K562 (cell line): ENCODE results near the gene RSPH6A. TPM values are rescaled to one million over a fixed set of nuclear protein-coding genes. Genes with fewer than 3 reads are reported as not detected.

ENCODE experiments used
- CXXC5 ChIP-seq: fragments of 250-450 bp; sonication (Bioruptor Pico); IDR thresholded peaks from 2 replicates; pipeline ENCODE4 v1.8.0; 2022; ENCODE audit warnings: inconsistent platforms, mild to moderate bottlenecking, moderate library complexity
- GATAD2B ChIP-seq: fragments of 450-650 bp; IDR thresholded peaks from 2 replicates; pipeline ENCODE4 v1.6.1; 2017; ENCODE audit warnings: mild to moderate bottlenecking, borderline replicate concordance
- HNRNPLL ChIP-seq: fragments of 200-400 bp; formaldehyde crosslinking; IDR thresholded peaks from 2 replicates; pipeline ENCODE4 v1.6.1; 2017; ENCODE audit warnings: low read length, low read depth, mild to moderate bottlenecking; ENCODE audit not compliant: poor library complexity, severe bottlenecking
- KAT8 ChIP-seq: fragments of 450-650 bp; IDR thresholded peaks from 2 replicates; pipeline ENCODE4 v1.6.1; 2016; ENCODE audit warnings: low read depth, mild to moderate bottlenecking
- NEUROD1 ChIP-seq: fragments of 150-350 bp; IDR thresholded peaks from 2 replicates; pipeline ENCODE4 v1.6.1; 2014; ENCODE audit warnings: borderline replicate concordance, low read length, low read depth; ENCODE audit not compliant: partially characterized antibody
- POLR3G ChIP-seq: IDR thresholded peaks from 2 replicates; pipeline ENCODE4 v1.6.1; 2011; ENCODE audit not compliant: insufficient read length, insufficient replicate concordance; ENCODE audit errors: extremely low read depth
- RB1 ChIP-seq: fragments of 450-650 bp; IDR thresholded peaks from 2 replicates; pipeline ENCODE4 v1.6.1; 2017; ENCODE audit warnings: low read depth, mild to moderate bottlenecking
- RBM34 ChIP-seq: fragments of 200-400 bp; formaldehyde crosslinking; IDR thresholded peaks from 2 replicates; pipeline ENCODE4 v1.6.1; 2018; ENCODE audit warnings: low read length, borderline replicate concordance; ENCODE audit not compliant: insufficient read depth
- RCOR1 ChIP-seq, 2 experiments: IDR thresholded peaks; 2 replicates each; pipeline ENCODE4 v1.6.1; 2012; ENCODE audit warnings: low read depth in 2 of 2, low read length in 2 of 2, borderline replicate concordance in 1 of 2, improper control_type of control experiment in 1 of 2
- RUNX1 ChIP-seq: sonication (generic); IDR thresholded peaks from 2 replicates; pipeline ENCODE4 v1.6.1; 2016; ENCODE audit warnings: antibody characterized with exemption, low read depth
- SFPQ ChIP-seq: fragments of 200-400 bp; formaldehyde crosslinking; IDR thresholded peaks from 2 replicates; pipeline ENCODE4 v1.6.1; 2017; ENCODE audit warnings: mild to moderate bottlenecking, low read depth, low read length, moderate library complexity
- SMARCA5 ChIP-seq: fragments of 450-650 bp; IDR thresholded peaks from 2 replicates; pipeline ENCODE4 v1.6.1; 2016
- SMARCB1 ChIP-seq: IDR thresholded peaks from 2 replicates; pipeline ENCODE4 v1.6.1; 2011; ENCODE audit warnings: improper control_type of control experiment, low read depth; ENCODE audit not compliant: insufficient read length
- SP1 ChIP-seq: sonication (generic); formaldehyde crosslinking; IDR thresholded peaks from 2 replicates; pipeline ENCODE4 v1.8.1; 2022; ENCODE audit warnings: mild to moderate bottlenecking, missing genetic modification reagents
- SREBF2 ChIP-seq: sonication (generic); formaldehyde crosslinking; IDR thresholded peaks from 2 replicates; pipeline ENCODE4 v1.4.0; 2020; ENCODE audit warnings: mild to moderate bottlenecking, missing genetic modification reagents
- STAT5B ChIP-seq: fragments of 250-450 bp; sonication (Bioruptor Pico); IDR thresholded peaks from 2 replicates; pipeline ENCODE4 v1.8.0; 2021; ENCODE audit warnings: mild to moderate bottlenecking, inconsistent platforms
- TAF15 ChIP-seq: fragments of 200-400 bp; formaldehyde crosslinking; IDR thresholded peaks from 2 replicates; pipeline ENCODE4 v1.6.1; 2017; ENCODE audit warnings: mild to moderate bottlenecking, low read depth, low read length, moderate library complexity
- TEAD4 ChIP-seq, 2 experiments: sonication (generic) in 1 of 2; formaldehyde crosslinking in 1 of 2; IDR thresholded peaks; 2 replicates each; pipeline versions ENCODE4 v1.6.1 to v1.8.0; 2012 to 2022; ENCODE audit warnings: borderline replicate concordance in 1 of 2, inconsistent platforms in 1 of 2, low read length in 1 of 2, mild to moderate bottlenecking in 1 of 2, missing genetic modification reagents in 1 of 2
- TOE1 ChIP-seq, 2 experiments: fragments of 450-650 bp in 1 of 2; sonication (generic) in 1 of 2; formaldehyde crosslinking in 1 of 2; IDR thresholded peaks; 2 replicates each; pipeline versions ENCODE4 v1.7.1 to v1.8.0; 2016 to 2022; ENCODE audit warnings: borderline replicate concordance in 2 of 2, mild to moderate bottlenecking in 2 of 2, antibody characterized with exemption in 1 of 2, inconsistent platforms in 1 of 2, low read depth in 1 of 2, missing genetic modification reagents in 1 of 2, moderate library complexity in 1 of 2
- TRIM25 ChIP-seq: fragments of 450-650 bp; IDR thresholded peaks from 2 replicates; pipeline ENCODE4 v1.7.0; 2016; ENCODE audit warnings: borderline replicate concordance
- ZFP1 ChIP-seq: fragments of 450-650 bp; formaldehyde crosslinking; IDR thresholded peaks from 2 replicates; pipeline ENCODE4 v1.4.0; 2020; ENCODE audit warnings: mild to moderate bottlenecking, mixed read lengths
- ZNF146 ChIP-seq: IDR thresholded peaks from one replicate; pipeline ENCODE4 v1.6.1; 2018; ENCODE audit warnings: missing compliant biosample characterization; ENCODE audit not compliant: unreplicated experiment
- ZNF174 ChIP-seq: fragments of 250-450 bp; sonication (Bioruptor Pico); IDR thresholded peaks from 2 replicates; pipeline ENCODE4 v1.4.0; 2020; ENCODE audit warnings: mild to moderate bottlenecking
- ZNF175 ChIP-seq: fragments of 200-800 bp; sonication (Bioruptor generic); IDR thresholded peaks from 2 replicates; pipeline ENCODE4 v1.6.1; 2016; ENCODE audit warnings: low read depth, mild to moderate bottlenecking, missing genetic modification characterization, missing compliant biosample characterization
- ZNF232 ChIP-seq: sonication (generic); formaldehyde crosslinking; IDR thresholded peaks from 2 replicates; pipeline ENCODE4 v1.8.0; 2022; ENCODE audit warnings: mild to moderate bottlenecking, missing genetic modification reagents
- ZNF717 ChIP-seq: fragments of 250-450 bp; sonication (Bioruptor Pico); IDR thresholded peaks from 2 replicates; pipeline ENCODE4 v1.5.0; 2021
- polyA plus RNA-seq, 8 experiments: library from polyadenylated mRNA; depleted of rRNA in 4 of 8; stranded (reverse) in 5 of 8; unstranded in 3 of 8; fragments of >200 nt; fragmentation: Nextera tagmentation in 2 of 8; fragmentation: Illumina TruSeq in 1 of 8; extraction: Ambion mirVana in 2 of 8; extraction: Trizol in 1 of 8; gene quantifications; 2 replicates each; pipeline versions ENCODE4 v1.2.1 to v1.2.3, GENCODE V29; 2011 to 2014; ENCODE audit warnings: inconsistent platforms in 1 of 8, missing spikeins in 1 of 8
- total RNA-seq, 7 experiments: library from RNA; depleted of rRNA in 6 of 7; stranded (reverse); fragments of >200 nt in 6 of 7; fragmentation: Illumina TruSeq in 2 of 7; extraction: Trizol in 2 of 7; gene quantifications; 2 replicates each; pipeline versions ENCODE4 v1.2.1 to v1.2.3, GENCODE V29; 2011 to 2021; ENCODE audit warnings: low replicate concordance in 1 of 7

Gene RSPH6A
- total and polyA plus RNA-seq, 9 of the 15 experiments (the other 6 are each of a cell fraction or from before 2014, with no cell fraction given) = 0.03 to 0.15 (median 0.07) TPM; not detected in 5

GRCh38 chr19:45792470-45793177 lies 22.5 kb downstream of the RSPH6A start, which contains the start of gene DMWD (continued):
- TF ChIP-seq SFPQ (no peak), TEAD4 (IDR thresholded peaks at IDR 0.05; ENCODE audit: low read length) (no peak), TEAD4 (CRISPR knock-in tag; IDR thresholded peaks at IDR 0.05; ENCODE audit: borderline replicate concordance) (no peak), ZNF146 (CRISPR knock-in tag) (no peak), TRIM25 (no peak), SP1 (CRISPR knock-in tag) (peak; percentile 85), SMARCA5 (no peak), STAT5B (CRISPR knock-in tag) (no peak), ZNF174 (CRISPR knock-in tag) (no peak), TOE1 (IDR thresholded peaks at IDR 0.05; ENCODE audit: borderline replicate concordance) (no peak), TOE1 (CRISPR knock-in tag; IDR thresholded peaks at IDR 0.05; ENCODE audit: borderline replicate concordance, low read depth) (no peak), GATAD2B (no peak; the same call in 1 of the 2 replicates), RBM34 (no peak), RCOR1 (IDR thresholded peaks at IDR 0.05; ENCODE audit: borderline replicate concordance in 1 of 2, low read depth in 2 of 2, low read length in 2 of 2) (no peak), ZNF717 (no peak), NEUROD1 (peak; percentile 93), ZFP1 (CRISPR knock-in tag) (no peak), ZNF232 (no peak), SREBF2 (no peak), HNRNPLL (peak; percentile 43), RUNX1 (no peak), CXXC5 (CRISPR knock-in tag) (peak; percentile 88), ZNF175 (CRISPR knock-in tag) (no peak), TAF15 (no peak), RB1 (peak; percentile 91), SMARCB1 (no peak), KAT8 (no peak), POLR3G (no peak)
